Nephron (organoid): ENCODE results near the gene MAP2K1.

Experiments
- H3K27ac Mint-ChIP-seq, 3 experiments: 2 replicates each; pipeline ENCODE4 v1.8.0; 2020; ENCODE audit warnings: mixed read lengths in 3 of 3, mild to moderate bottlenecking in 2 of 3, moderate library complexity in 1 of 3
- H3K27me3 Mint-ChIP-seq: 2 replicates; pipeline ENCODE4 v1.8.0; 2021; ENCODE audit warnings: low read depth, mild to moderate bottlenecking, moderate library complexity, mixed read lengths
- H3K36me3 Mint-ChIP-seq: 2 replicates; pipeline ENCODE4 v1.8.0; 2020; ENCODE audit warnings: low read depth, mixed read lengths
- H3K4me1 Mint-ChIP-seq: 2 replicates; pipeline ENCODE4 v1.8.0; 2020; ENCODE audit warnings: mixed read lengths
- H3K4me3 Mint-ChIP-seq, 3 experiments: 2 replicates each; pipeline ENCODE4 v1.8.0; 2020; ENCODE audit warnings: mild to moderate bottlenecking in 3 of 3, mixed read lengths in 3 of 3, moderate library complexity in 2 of 3
- H3K9me3 Mint-ChIP-seq: 2 replicates; pipeline ENCODE4 v1.8.0; 2020; ENCODE audit warnings: mixed read lengths
- CTCF ChIP-seq, 3 experiments: fragments of 200-600 bp; sonication (generic); IDR thresholded peaks; one replicate each; pipeline ENCODE4 v1.5.0; 2021; ENCODE audit warnings: antibody characterized with exemption in 3 of 3; ENCODE audit not compliant: unreplicated experiment in 3 of 3

MAP2K1 gene

GRCh38 chr15:66401130-66402021 lies 14.7 kb downstream of the MAP2K1 start:
- no peak for TF ChIP-seq CTCF (IDR thresholded peaks at IDR 0.05; ENCODE audit: unreplicated experiment in 3 of 3)
- H3K36me3 Mint-ChIP-seq, result peaks cover 12% of the 10 kb centered on the region
- H3K27ac Mint-ChIP-seq, result peak overlapping the region; percentile 6 to 83 (median 16)

GRCh38 chr15:66402761-66403284 lies 16.1 kb downstream of the MAP2K1 start:
- Mint-ChIP-seq H3K27me3 (no peaks in the 10 kb centered on the region), H3K27ac (peak overlapping the region; percentile 63 to 91 (median 89)), H3K4me3 (peak overlapping the region in 2 of 3 experiments; percentile 60 to 69), H3K9me3 (no peaks in the 10 kb centered on the region), H3K4me1 (peaks cover 68% of the 10 kb centered on the region), H3K36me3 (peaks cover 6% of the 10 kb centered on the region)
- no peak for TF ChIP-seq CTCF (IDR thresholded peaks at IDR 0.05; ENCODE audit: unreplicated experiment in 3 of 3)

More at GRCh38 chr15:66401130-66402021, 14.7 kb downstream of the MAP2K1 start:
- H3K4me3 Mint-ChIP-seq, result peak overlapping the region in 2 of 3 experiments; percentile 81 to 82
- peaks cover 58% of the 10 kb centered on the region for H3K4me1 Mint-ChIP-seq
- H3K9me3 Mint-ChIP-seq, result no peaks in the 10 kb centered on the region
- no peaks in the 10 kb centered on the region for H3K27me3 Mint-ChIP-seq

GRCh38 chr15:66403323-66403722 lies 16.6 kb downstream of the MAP2K1 start:
- no peak for TF ChIP-seq CTCF (IDR thresholded peaks at IDR 0.05; ENCODE audit: unreplicated experiment in 3 of 3)
- no peaks in the 10 kb centered on the region for H3K27me3 Mint-ChIP-seq
- no peaks in the 10 kb centered on the region for H3K9me3 Mint-ChIP-seq
- H3K36me3 Mint-ChIP-seq, result peaks cover 3% of the 10 kb centered on the region
- peak overlapping the region; percentile 69 to 91 (median 89) for H3K27ac Mint-ChIP-seq
- peak overlapping the region in 1 of 3 experiments; percentile 47 for H3K4me3 Mint-ChIP-seq
- H3K4me1 Mint-ChIP-seq, result peaks cover 73% of the 10 kb centered on the region

- Mint-ChIP-seq H3K27ac (peak overlapping the region; percentile 69 to 91 (median 89)), H3K36me3 (peaks cover 3% of the 10 kb centered on the region), H3K4me3 (peak overlapping the region; percentile 0 to 63 (median 17)), H3K4me1 (peaks cover 81% of the 10 kb centered on the region), H3K27me3 (no peaks in the 10 kb centered on the region), H3K9me3 (no peaks in the 10 kb centered on the region)
- TF ChIP-seq CTCF (IDR thresholded peaks at IDR 0.05; ENCODE audit: unreplicated experiment in 3 of 3), result no peak
Measured at GRCh38 chr15:66404122-66404521, 17.4 kb downstream of the MAP2K1 start.

- Mint-ChIP-seq H3K27me3 (no peaks in the 10 kb centered on the region), H3K27ac (peak overlapping the region; percentile 69 to 91 (median 89)), H3K4me3 (peak overlapping the region; percentile 0 to 63 (median 17))
Measured at GRCh38 chr15:66404532-66404931, 17.8 kb downstream of the MAP2K1 start.

More at GRCh38 chr15:66404532-66404931, 17.8 kb downstream of the MAP2K1 start:
- peak in 1 of 3 experiments; percentile 24 for TF ChIP-seq CTCF (IDR thresholded peaks at IDR 0.05; ENCODE audit: unreplicated experiment in 3 of 3)
- Mint-ChIP-seq H3K9me3 (no peaks in the 10 kb centered on the region), H3K4me1 (peaks cover 86% of the 10 kb centered on the region), H3K36me3 (peaks cover 3% of the 10 kb centered on the region)
